Neural cell (in vitro differentiated cells): Measurements from ENCODE around the gene NACA.

Experiments
- CTCF ChIP-seq: fragments of 450-650 bp; IDR thresholded peaks from 2 replicates; pipeline ENCODE4 v1.5.1; 2014; ENCODE audit warnings: antibody characterized with exemption, mild to moderate bottlenecking, moderate library complexity; ENCODE audit not compliant: poor library complexity, severe bottlenecking
- EP300 ChIP-seq: fragments of 450-650 bp; conservative IDR thresholded peaks from 2 replicates; pipeline ENCODE4 v1.6.1; 2014; ENCODE audit warnings: antibody characterized with exemption, mild to moderate bottlenecking, moderate library complexity; ENCODE audit not compliant: poor library complexity, severe bottlenecking
- EZH2 ChIP-seq: fragments of 200-600, 300-800 bp; shearing (Covaris generic), sonication (generic); IDR thresholded peaks from 2 replicates; pipeline ENCODE4 v1.6.1; 2014; ENCODE audit warnings: antibody characterized with exemption, low read length, borderline replicate concordance, mild to moderate bottlenecking; ENCODE audit not compliant: insufficient read depth, poor library complexity, severe bottlenecking
- MXI1 ChIP-seq: fragments of 450-650 bp; conservative IDR thresholded peaks from 2 replicates; pipeline ENCODE4 v1.6.1; 2014; ENCODE audit warnings: antibody characterized with exemption, mild to moderate bottlenecking; ENCODE audit not compliant: poor library complexity, severe bottlenecking
- POLR2AphosphoS5 ChIP-seq: IDR thresholded peaks from 2 replicates; pipeline ENCODE4 v1.6.1; 2012
- RAD21 ChIP-seq: fragments of 450-650 bp; conservative IDR thresholded peaks from 2 replicates; pipeline ENCODE4 v1.6.1; 2014; ENCODE audit warnings: antibody characterized with exemption, mild to moderate bottlenecking, moderate library complexity
- REST ChIP-seq: IDR thresholded peaks from 2 replicates; pipeline ENCODE4 v1.6.1; 2012; ENCODE audit warnings: borderline replicate concordance
- SMC3 ChIP-seq: fragments of 450-650 bp; conservative IDR thresholded peaks from 2 replicates; pipeline ENCODE4 v1.6.1; 2014; ENCODE audit warnings: antibody characterized with exemption, mild to moderate bottlenecking, moderate library complexity; ENCODE audit not compliant: poor library complexity
- TAF1 ChIP-seq: IDR thresholded peaks from 2 replicates; pipeline ENCODE4 v1.6.1; 2012; ENCODE audit warnings: low read depth

DNA sequence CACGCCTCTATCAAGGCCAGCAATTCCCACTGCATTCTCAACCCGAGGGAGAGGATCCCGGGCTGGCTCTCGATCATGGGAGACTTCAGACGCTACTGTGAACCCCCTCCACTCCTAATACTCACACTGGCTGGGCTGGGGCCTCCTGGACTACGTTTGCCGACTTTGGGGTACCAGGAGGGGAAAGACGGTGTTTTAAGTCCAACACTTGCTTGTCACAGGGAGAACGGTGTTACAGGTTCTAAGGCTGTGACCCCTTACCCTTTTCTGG is 463 bp downstream of the NACA start:
- no peak for TF ChIP-seq CTCF
- TF ChIP-seq EZH2 = no peak
- TF ChIP-seq RAD21 = no peak
- no peak for TF ChIP-seq POLR2AphosphoS5
- no peak for TF ChIP-seq SMC3
- TF ChIP-seq REST = no peak
- TF ChIP-seq EP300 = no peak
- TF ChIP-seq TAF1 = no peak
- no peak for TF ChIP-seq MXI1
